HCT116 (cell line): ENCODE data around the gene ENTHD1. TPM values are rescaled to one million over a fixed set of nuclear protein-coding genes. Genes with fewer than 3 reads are reported as not detected.

Source experiments
- ATAC-seq: fragments of 200-7000 bp; cut with Tn5 transposase; 2 replicates; pipeline ENCODE4 v1.9.1; 2020; ENCODE audit warnings: mild to moderate bottlenecking, moderate library complexity
- BruUV-seq: library from RNA; stranded (reverse); fragments of 400-500 nt; replicated peaks from 2 replicates; lab custom pipeline; 2021; lab: Mats Ljungman, UMichigan
- CTCF ChIA-PET: fragments of 300-600 bp; sonication (Branson Sonifier 250); formaldehyde crosslinking; loops from one replicate; lab custom pipeline; 2021; ENCODE audit warnings: antibody characterized with exemption; lab: Charles Lee
- POLR2A ChIA-PET: fragments of 300-600, 350-600 bp; sonication (Branson Sonifier 250); formaldehyde crosslinking; loops from one replicate; lab custom pipeline; 2021; ENCODE audit warnings: antibody characterized with exemption; lab: Charles Lee
- RAD21 ChIA-PET, 2 experiments: fragments of 300-600 bp; sonication (Branson Sonifier 250); formaldehyde crosslinking; loops; one replicate each; lab custom pipeline; 2023; ENCODE audit warnings: low total read pairs in 2 of 2; ENCODE audit not compliant: uncharacterized antibody in 2 of 2, unreplicated experiment in 2 of 2, low non-redundant PET in 1 of 2; lab: Charles Lee
- DNase-seq: peaks from one replicate; pipeline ENCODE4 v3.0.0-alpha.2; 2010; ENCODE audit warnings: low read depth, low spot score
- H2AFZ ChIP-seq: fragments of 200-600 bp; shearing (Covaris generic), sonication (generic); 2 replicates; pipeline ENCODE4 v1.6.1; 2017; ENCODE audit warnings: low read depth, mixed run types, mixed read lengths, antibody characterized with exemption, low read length; ENCODE audit not compliant: poor library complexity, severe bottlenecking
- H3K27ac ChIP-seq: 2 replicates; pipeline ENCODE4 v1.5.1; 2012; ENCODE audit warnings: low read depth, low read length
- H3K27me3 ChIP-seq: fragments of 200-600 bp; sonication (generic); 2 replicates; pipeline ENCODE4 v1.6.1; 2016; ENCODE audit warnings: mixed run types, low read length, mixed read lengths; ENCODE audit not compliant: insufficient read depth
- H3K36me3 ChIP-seq, 2 experiments: fragments of 200-500 bp in 1 of 2; fragments of 200-600 bp in 1 of 2; sonication (Bioruptor generic) in 1 of 2; sonication (generic) in 1 of 2; 2 replicates each; pipeline versions ENCODE4 v1.5.1 to v1.6.1; 2014 to 2016; ENCODE audit warnings: low read length in 2 of 2, inconsistent platforms in 1 of 2, mixed read lengths in 1 of 2, mixed run types in 1 of 2; ENCODE audit not compliant: insufficient read depth in 2 of 2, control insufficient read depth in 1 of 2
- H3K4me1 ChIP-seq, 2 experiments: fragments of 200-600 bp in 1 of 2; sonication (generic) in 1 of 2; 2 replicates each; pipeline versions ENCODE4 v1.5.1 to v1.6.1; 2012 to 2017; ENCODE audit warnings: low read length in 2 of 2, inconsistent platforms in 1 of 2, mild to moderate bottlenecking in 1 of 2, mixed read lengths in 1 of 2, mixed run types in 1 of 2, moderate library complexity in 1 of 2; ENCODE audit not compliant: insufficient read depth in 2 of 2, control insufficient read depth in 1 of 2
- H3K4me2 ChIP-seq: fragments of 200-600 bp; sonication (generic); 2 replicates; pipeline ENCODE4 v1.6.1; 2017; ENCODE audit warnings: mixed run types, low read length, mixed read lengths
- H3K4me3 ChIP-seq, 2 experiments: fragments of 200-600 bp in 1 of 2; sonication (generic) in 1 of 2; replicated peaks in 1 of 2; 2 replicates each; pipeline ENCODE4 v1.5.1; 2011 to 2016; ENCODE audit warnings: low read length in 2 of 2, control low read depth in 1 of 2, low read depth in 1 of 2, mild to moderate bottlenecking in 1 of 2, mixed read lengths in 1 of 2, mixed run types in 1 of 2
- H3K79me2 ChIP-seq: fragments of 200-600 bp; sonication (generic); 2 replicates; pipeline ENCODE4 v1.6.1; 2017; ENCODE audit warnings: mild to moderate bottlenecking, mixed run types, low read length, moderate library complexity, mixed read lengths; ENCODE audit not compliant: insufficient read depth
- H3K9ac ChIP-seq: fragments of 200-600 bp; sonication (generic); 2 replicates; pipeline ENCODE4 v1.6.1; 2016; ENCODE audit warnings: low read length, mixed read lengths
- H3K9me2 ChIP-seq: fragments of 200-600 bp; sonication (generic), shearing (Covaris generic); 2 replicates; pipeline ENCODE4 v1.6.1; 2017; ENCODE audit warnings: mixed run types, mild to moderate bottlenecking, moderate library complexity; ENCODE audit not compliant: insufficient read depth
- H3K9me3 ChIP-seq, 2 experiments: fragments of 200-500 bp in 1 of 2; fragments of 200-600 bp in 1 of 2; sonication (Bioruptor generic) in 1 of 2; sonication (generic) in 1 of 2; 2 replicates each; pipeline ENCODE4 v1.6.1; 2014 to 2017; ENCODE audit warnings: low read length in 2 of 2, mixed read lengths in 2 of 2, inconsistent platforms in 1 of 2, low read depth in 1 of 2, mild to moderate bottlenecking in 1 of 2, mixed run types in 1 of 2, moderate library complexity in 1 of 2; ENCODE audit not compliant: control insufficient read depth in 1 of 2, insufficient read depth in 1 of 2
- H4K20me1 ChIP-seq: fragments of 200-600 bp; sonication (generic), shearing (Covaris generic); 2 replicates; pipeline ENCODE4 v1.6.1; 2017; ENCODE audit warnings: mixed run types, mild to moderate bottlenecking, moderate library complexity; ENCODE audit not compliant: insufficient read depth
- ATF3 ChIP-seq: IDR thresholded peaks from 2 replicates; pipeline ENCODE4 v1.6.1; 2012
- EZH2phosphoT487 ChIP-seq: fragments of 200-600 bp; IDR thresholded peaks from 2 replicates; pipeline ENCODE4 v1.6.1; 2018; ENCODE audit warnings: antibody characterized with exemption, borderline replicate concordance
- JUND ChIP-seq: IDR thresholded peaks from 2 replicates; pipeline ENCODE4 v1.6.1; 2012
- MAX ChIP-seq: IDR thresholded peaks from 2 replicates; pipeline ENCODE4 v1.6.1; 2012
- RAD21 ChIP-seq: IDR thresholded peaks from 2 replicates; pipeline ENCODE4 v1.6.1; 2012; ENCODE audit warnings: low read depth, mild to moderate bottlenecking
- SIN3A ChIP-seq: IDR thresholded peaks from 2 replicates; pipeline ENCODE4 v1.6.1; 2012; ENCODE audit warnings: low read depth
- SRF ChIP-seq: IDR thresholded peaks from 2 replicates; pipeline ENCODE4 v1.6.1; 2012; ENCODE audit warnings: low read depth
- ZFX ChIP-seq: fragments of 450-650 bp; IDR thresholded peaks from 2 replicates; pipeline ENCODE4 v1.6.1; 2017
- intact Hi-C: fragments of 100-400 bp; cut with micrococcal nuclease; formaldehyde crosslinking; loops from 2 replicates; pipeline ENCODE4 v1.10.0; 2022
- total RNA-seq: library from RNA; stranded (reverse); gene quantifications from one replicate; pipeline ENCODE4 v1.2.1, GENCODE V29; 2021; ENCODE audit not compliant: unreplicated experiment
- TF ChIP-seq, protein P1 (sequence below), 3 experiments: fragments of 200-600 bp in 1 of 3; sonication (generic) in 1 of 3; IDR thresholded peaks in 2 of 3; conservative IDR thresholded peaks in 1 of 3; 2 replicates each; pipeline ENCODE4 v1.5.1; 2012 to 2017; ENCODE audit warnings: low read depth in 2 of 3, low read length in 2 of 3, antibody characterized with exemption in 1 of 3, borderline replicate concordance in 1 of 3, control low read depth in 1 of 3, mild to moderate bottlenecking in 1 of 3, mixed read lengths in 1 of 3, mixed run types in 1 of 3, moderate library complexity in 1 of 3; ENCODE audit not compliant: insufficient read depth in 1 of 3

The ENTHD1 gene
- total RNA-seq, 1 experiment from 2014 or later, result not detected

- TF ChIP-seq ATF3 (no peak), RAD21 (no peak), SRF (no peak)
Observed at GRCh38 chr22:39926753-39927152, 33.2 kb upstream of the ENTHD1 start (continued).

- ChIA-PET CTCF (interaction anchor here (0.8 kb wide), 1 partner anchor 9 kb away, joined by 3 read pairs; no protein-coding TSS in a partner anchor), POLR2A (no interaction called here), RAD21 (no interaction called here)
Observed at GRCh38 chr22:39925909-39926679, 32.5 kb upstream of the ENTHD1 start.

GRCh38 chr22:39925273-39925672, 31.7 kb upstream of the ENTHD1 start:
- no peak overlapping the region for H2AFZ ChIP-seq
- POLR2A ChIA-PET, result no interaction called here
- no peak overlapping the region for H3K4me3 ChIP-seq
- peaks cover 77% of the 10 kb centered on the region for H3K27me3 ChIP-seq
- no TSS peak for BruUV-seq
- H3K36me3 ChIP-seq, result no peaks in the 10 kb centered on the region
- no peak overlapping the region for H3K9ac ChIP-seq
- RAD21 ChIA-PET, result no interaction called here
- intact Hi-C loops, result no loop called here
- no peak for TF ChIP-seq JUND
- no peak for TF ChIP-seq ZFX
- no peak for TF ChIP-seq EZH2phosphoT487
- TF ChIP-seq, protein P1, sequence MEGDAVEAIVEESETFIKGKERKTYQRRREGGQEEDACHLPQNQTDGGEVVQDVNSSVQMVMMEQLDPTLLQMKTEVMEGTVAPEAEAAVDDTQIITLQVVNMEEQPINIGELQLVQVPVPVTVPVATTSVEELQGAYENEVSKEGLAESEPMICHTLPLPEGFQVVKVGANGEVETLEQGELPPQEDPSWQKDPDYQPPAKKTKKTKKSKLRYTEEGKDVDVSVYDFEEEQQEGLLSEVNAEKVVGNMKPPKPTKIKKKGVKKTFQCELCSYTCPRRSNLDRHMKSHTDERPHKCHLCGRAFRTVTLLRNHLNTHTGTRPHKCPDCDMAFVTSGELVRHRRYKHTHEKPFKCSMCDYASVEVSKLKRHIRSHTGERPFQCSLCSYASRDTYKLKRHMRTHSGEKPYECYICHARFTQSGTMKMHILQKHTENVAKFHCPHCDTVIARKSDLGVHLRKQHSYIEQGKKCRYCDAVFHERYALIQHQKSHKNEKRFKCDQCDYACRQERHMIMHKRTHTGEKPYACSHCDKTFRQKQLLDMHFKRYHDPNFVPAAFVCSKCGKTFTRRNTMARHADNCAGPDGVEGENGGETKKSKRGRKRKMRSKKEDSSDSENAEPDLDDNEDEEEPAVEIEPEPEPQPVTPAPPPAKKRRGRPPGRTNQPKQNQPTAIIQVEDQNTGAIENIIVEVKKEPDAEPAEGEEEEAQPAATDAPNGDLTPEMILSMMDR (IDR thresholded peaks at IDR 0.05 in 2 of 3, conservative IDR thresholded peaks at IDR 0.05 in 1 of 3; ENCODE audit: borderline replicate concordance in 1 of 3, insufficient read depth in 1 of 3, low read depth in 2 of 3, low read length in 2 of 3), result no peak
- TF ChIP-seq SIN3A, result no peak
- CTCF ChIA-PET, result no interaction called here
- no peaks in the 10 kb centered on the region for H3K9me3 ChIP-seq
- no peak overlapping the region for H3K27ac ChIP-seq
- no peak overlapping the region for H3K4me2 ChIP-seq
- H4K20me1 ChIP-seq, result no peaks in the 10 kb centered on the region
- H3K9me2 ChIP-seq, result no peaks in the 10 kb centered on the region
- H3K4me1 ChIP-seq, result no peaks in the 10 kb centered on the region
- H3K79me2 ChIP-seq, result no peaks in the 10 kb centered on the region
- ATAC-seq, result no peak
- no peak for DNase-seq

More at GRCh38 chr22:39925909-39926679, 32.5 kb upstream of the ENTHD1 start:
- Histone ChIP-seq H4K20me1 (no peaks in the 10 kb centered on the region), H2AFZ (no peak overlapping the region), H3K4me1 (no peaks in the 10 kb centered on the region), H3K9me2 (no peaks in the 10 kb centered on the region)
- no peak for ATAC-seq
- intact Hi-C loops, result no loop called here
- TF ChIP-seq MAX, result no peak
- TF ChIP-seq, all 23 proteins: peak for 0
- no peaks in the 10 kb centered on the region for H3K36me3 ChIP-seq
- DNase-seq, result no peak
- H3K27me3 ChIP-seq, result peaks cover 77% of the 10 kb centered on the region
- no peak overlapping the region for H3K27ac ChIP-seq
- no peaks in the 10 kb centered on the region for H3K79me2 ChIP-seq
- no peak overlapping the region for H3K9ac ChIP-seq
- no peaks in the 10 kb centered on the region for H3K9me3 ChIP-seq
- BruUV-seq, result no TSS peak
- no peak overlapping the region for H3K4me3 ChIP-seq
- H3K4me2 ChIP-seq, result no peak overlapping the region
